Keratinocyte (primary cell): ENCODE data around the gene DBF4B.

Source experiments
- EZH2 ChIP-seq: IDR thresholded peaks from one replicate; pipeline ENCODE4 v1.6.1; 2012; ENCODE audit warnings: inconsistent platforms, mild to moderate bottlenecking, low read length, moderate library complexity
- TF ChIP-seq, protein P1 (sequence below), 3 experiments: IDR thresholded peaks in 1 of 3; conservative IDR thresholded peaks in 1 of 3; optimal IDR thresholded peaks in 1 of 3; 2 replicates in 2 of 3; 3 replicates in 1 of 3; pipeline versions ENCODE3 to v1.5.1; 2011; ENCODE audit warnings: low read length in 3 of 3, mild to moderate bottlenecking in 3 of 3, moderate library complexity in 2 of 3, control low read depth in 1 of 3, inconsistent platforms in 1 of 3; ENCODE audit not compliant: insufficient read depth in 2 of 3; ENCODE audit errors: extremely low read depth in 1 of 3

GRCh38 chr17:44688200-44688599 lies 20.3 kb upstream of the DBF4B start:
- TF ChIP-seq, protein P1, sequence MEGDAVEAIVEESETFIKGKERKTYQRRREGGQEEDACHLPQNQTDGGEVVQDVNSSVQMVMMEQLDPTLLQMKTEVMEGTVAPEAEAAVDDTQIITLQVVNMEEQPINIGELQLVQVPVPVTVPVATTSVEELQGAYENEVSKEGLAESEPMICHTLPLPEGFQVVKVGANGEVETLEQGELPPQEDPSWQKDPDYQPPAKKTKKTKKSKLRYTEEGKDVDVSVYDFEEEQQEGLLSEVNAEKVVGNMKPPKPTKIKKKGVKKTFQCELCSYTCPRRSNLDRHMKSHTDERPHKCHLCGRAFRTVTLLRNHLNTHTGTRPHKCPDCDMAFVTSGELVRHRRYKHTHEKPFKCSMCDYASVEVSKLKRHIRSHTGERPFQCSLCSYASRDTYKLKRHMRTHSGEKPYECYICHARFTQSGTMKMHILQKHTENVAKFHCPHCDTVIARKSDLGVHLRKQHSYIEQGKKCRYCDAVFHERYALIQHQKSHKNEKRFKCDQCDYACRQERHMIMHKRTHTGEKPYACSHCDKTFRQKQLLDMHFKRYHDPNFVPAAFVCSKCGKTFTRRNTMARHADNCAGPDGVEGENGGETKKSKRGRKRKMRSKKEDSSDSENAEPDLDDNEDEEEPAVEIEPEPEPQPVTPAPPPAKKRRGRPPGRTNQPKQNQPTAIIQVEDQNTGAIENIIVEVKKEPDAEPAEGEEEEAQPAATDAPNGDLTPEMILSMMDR (optimal IDR thresholded peaks at IDR 0.05 in 1 of 3, IDR thresholded peaks at IDR 0.05 in 1 of 3, conservative IDR thresholded peaks at IDR 0.05 in 1 of 3; ENCODE audit: extremely low read depth in 1 of 3, insufficient read depth in 2 of 3, low read length in 3 of 3), result no peak
- no peak for TF ChIP-seq EZH2
